SU-DHL-6 (cell line): ENCODE measurements around the gene TTYH3.
A peak's percentile ranks its signal among the peaks of the same experiment; 100 is the strongest.

Experiments used
- H2AFZ ChIP-seq: fragments of 200-600 bp; sonication (generic); 2 replicates; pipeline ENCODE4 v1.6.1; 2014; ENCODE audit warnings: low read depth, mild to moderate bottlenecking, moderate library complexity, mixed read lengths, antibody characterized with exemption, low read length; ENCODE audit not compliant: severe bottlenecking
- H3F3A ChIP-seq: fragments of 200-600 bp; shearing (Covaris generic); 2 replicates; pipeline ENCODE4 v1.6.0; 2016; ENCODE audit warnings: antibody characterized with exemption, mild to moderate bottlenecking; ENCODE audit not compliant: insufficient read depth
- H3K27ac ChIP-seq: fragments of 200-600 bp; sonication (generic); 2 replicates; pipeline ENCODE4 v1.5.1; 2016; ENCODE audit warnings: low read depth, mild to moderate bottlenecking, low read length, moderate library complexity, mixed read lengths
- H3K27me3 ChIP-seq: fragments of 200-600 bp; sonication (generic), shearing (Covaris generic); 2 replicates; pipeline ENCODE4 v1.6.0; 2014; ENCODE audit warnings: mild to moderate bottlenecking, low read length
- H3K36me3 ChIP-seq: fragments of 200-600 bp; sonication (generic); 2 replicates; pipeline ENCODE4 v1.6.1; 2014; ENCODE audit warnings: mild to moderate bottlenecking, low read length, mixed read lengths
- H3K4me2 ChIP-seq: fragments of 300-600, 200-600 bp; shearing (Covaris generic), sonication (generic); 2 replicates; pipeline ENCODE4 v1.6.0; 2014; ENCODE audit warnings: low read length, low read depth, mild to moderate bottlenecking; ENCODE audit not compliant: poor library complexity, severe bottlenecking
- H3K4me3 ChIP-seq: fragments of 200-600 bp; sonication (generic); 2 replicates; pipeline ENCODE4 v1.5.1; 2014; ENCODE audit warnings: antibody characterized with exemption, low read length, mild to moderate bottlenecking, mixed read lengths; ENCODE audit not compliant: insufficient read depth, poor library complexity, severe bottlenecking
- H3K79me2 ChIP-seq: fragments of 200-600 bp; sonication (generic); 2 replicates; pipeline ENCODE4 v1.6.1; 2014; ENCODE audit warnings: mild to moderate bottlenecking, low read length, moderate library complexity; ENCODE audit not compliant: insufficient read depth
- H3K9ac ChIP-seq: fragments of 200-600 bp; sonication (generic); 2 replicates; pipeline ENCODE4 v1.7.0; 2014; ENCODE audit warnings: mild to moderate bottlenecking, low read length
- H3K9me2 ChIP-seq: fragments of 200-600 bp; sonication (generic); replicated peaks from 2 replicates; pipeline ENCODE4 v1.6.1; 2014; ENCODE audit warnings: low read length; ENCODE audit not compliant: insufficient read depth
- H3K9me3 ChIP-seq: fragments of 200-600 bp; sonication (generic); 2 replicates; pipeline ENCODE4 v1.6.1; 2014; ENCODE audit warnings: low read length, mixed read lengths; ENCODE audit not compliant: insufficient read depth
- H4K20me1 ChIP-seq: fragments of 200-600 bp; sonication (generic); 2 replicates; pipeline ENCODE4 v1.6.1; 2014; ENCODE audit warnings: low read depth, mild to moderate bottlenecking, antibody characterized with exemption, low read length, moderate library complexity, mixed read lengths
- CTCF ChIP-seq: fragments of 200-600 bp; sonication (generic); IDR thresholded peaks from one replicate; pipeline ENCODE4 v1.5.1; 2017; ENCODE audit warnings: antibody characterized with exemption, mild to moderate bottlenecking, low read length, moderate library complexity; ENCODE audit not compliant: insufficient read depth, poor library complexity, severe bottlenecking
- EZH2phosphoT487 ChIP-seq: fragments of 200-600 bp; sonication (generic), shearing (Covaris generic); conservative IDR thresholded peaks from 2 replicates; pipeline ENCODE4 v1.6.1; 2018; ENCODE audit warnings: mild to moderate bottlenecking, antibody characterized with exemption, low read length, moderate library complexity, mixed read lengths

Gene TTYH3

GRCh38 chr7:2708547-2709310, 76.9 kb downstream of the TTYH3 start:
- peak overlapping the region; percentile 47 for H3K4me3 ChIP-seq
- no peaks in the 10 kb centered on the region for H4K20me1 ChIP-seq
- peaks cover 17% of the 10 kb centered on the region for H3F3A ChIP-seq
- no peaks in the 10 kb centered on the region for H3K9me3 ChIP-seq
- no peaks in the 10 kb centered on the region for H3K9me2 ChIP-seq
- H3K79me2 ChIP-seq: no peaks in the 10 kb centered on the region
- H3K36me3 ChIP-seq: no peaks in the 10 kb centered on the region
- H3K27me3 ChIP-seq: no peaks in the 10 kb centered on the region
- H3K9ac ChIP-seq: peak overlapping the region; percentile 69
- H3K4me2 ChIP-seq: peak overlapping the region; percentile 67
- no peak overlapping the region for H2AFZ ChIP-seq
- TF ChIP-seq CTCF (no peak), EZH2phosphoT487 (no peak)
- peak overlapping the region; percentile 92 for H3K27ac ChIP-seq

GRCh38 chr7:2709553-2710285, 77.9 kb downstream of the TTYH3 start:
- H2AFZ ChIP-seq: peak overlapping the region; percentile 45
- H3K9ac ChIP-seq: peak overlapping the region; percentile 69
- H3K9me3 ChIP-seq: no peaks in the 10 kb centered on the region
- H3K9me2 ChIP-seq: no peaks in the 10 kb centered on the region
- peak overlapping the region; percentile 92 for H3K27ac ChIP-seq
- H3K79me2 ChIP-seq: no peaks in the 10 kb centered on the region
- peak overlapping the region; percentile 47 for H3K4me3 ChIP-seq
- H4K20me1 ChIP-seq: no peaks in the 10 kb centered on the region
- H3K4me2 ChIP-seq: peak overlapping the region; percentile 67
- no peaks in the 10 kb centered on the region for H3K36me3 ChIP-seq
- H3K27me3 ChIP-seq: no peaks in the 10 kb centered on the region
- peaks cover 19% of the 10 kb centered on the region for H3F3A ChIP-seq
- TF ChIP-seq CTCF (peak; percentile 98), EZH2phosphoT487 (no peak)

DNA sequence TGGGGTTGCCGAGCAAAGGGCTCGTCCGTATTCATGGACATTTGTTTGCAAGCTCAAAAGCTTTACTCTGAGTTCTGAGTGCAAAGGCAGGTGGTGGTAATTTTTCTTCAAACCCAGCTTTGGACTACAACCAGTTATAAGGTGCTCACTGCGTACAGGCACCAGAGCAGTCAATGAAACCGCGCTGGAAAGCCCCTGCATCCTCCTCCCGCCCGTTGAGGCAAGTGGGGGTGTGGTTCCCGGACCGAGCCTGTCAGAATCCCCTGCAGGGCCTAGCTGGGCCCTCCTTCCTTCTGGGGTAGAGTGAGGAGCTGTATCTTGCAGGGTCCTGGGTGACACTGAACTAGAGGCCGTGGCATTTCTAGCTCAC, 78.5 kb downstream of the TTYH3 start:
- H3K36me3 ChIP-seq: no peaks in the 10 kb centered on the region
- H2AFZ ChIP-seq: peak overlapping the region; percentile 45
- TF ChIP-seq EZH2phosphoT487: no peak
- H3K79me2 ChIP-seq: no peaks in the 10 kb centered on the region
- peak overlapping the region; percentile 67 for H3K4me2 ChIP-seq
- H3K4me3 ChIP-seq: peak overlapping the region; percentile 47
- H3F3A ChIP-seq: peaks cover 20% of the 10 kb centered on the region
- H3K9me2 ChIP-seq: no peaks in the 10 kb centered on the region
- no peaks in the 10 kb centered on the region for H3K9me3 ChIP-seq
- peak overlapping the region; percentile 69 for H3K9ac ChIP-seq
- H3K27me3 ChIP-seq: no peaks in the 10 kb centered on the region
- H3K27ac ChIP-seq: peak overlapping the region; percentile 92
- H4K20me1 ChIP-seq: no peaks in the 10 kb centered on the region
